WTC11 (cell line): ENCODE data around the gene SHISA9. TPM values are rescaled to one million over a fixed set of nuclear protein-coding genes. Genes with fewer than 3 reads are reported as not detected.

Source experiments
- ATAC-seq: fragments of 200-7000 bp; cut with Tn5 transposase; 2 replicates; pipeline ENCODE4 v1.10.0; 2021; ENCODE audit warnings: mild to moderate bottlenecking, moderate library complexity
- CTCF ChIA-PET: fragments of 300-600 bp; sonication (Branson Sonifier 250); formaldehyde crosslinking; loops from one replicate; lab custom pipeline; 2021; ENCODE audit warnings: antibody characterized with exemption; lab: Charles Lee
- POLR2A ChIA-PET: fragments of 350-600 bp; sonication (Branson Sonifier 250); formaldehyde crosslinking; loops from one replicate; lab custom pipeline; 2021; ENCODE audit warnings: antibody characterized with exemption; lab: Charles Lee
- DNase-seq: peaks from one replicate; pipeline ENCODE4 v3.0.0; 2021; ENCODE audit warnings: low spot score
- H3K27ac Mint-ChIP-seq: 2 replicates; pipeline ENCODE4 v1.8.0; 2021; ENCODE audit warnings: mixed read lengths
- H3K27me3 Mint-ChIP-seq: 2 replicates; pipeline ENCODE4 v1.8.0; 2021; ENCODE audit warnings: low read depth, mild to moderate bottlenecking, moderate library complexity, mixed read lengths
- H3K36me3 Mint-ChIP-seq: 2 replicates; pipeline ENCODE4 v1.8.0; 2021; ENCODE audit warnings: mixed read lengths
- H3K4me1 Mint-ChIP-seq: 2 replicates; pipeline ENCODE4 v1.8.0; 2022; ENCODE audit warnings: mixed read lengths
- H3K4me3 Mint-ChIP-seq: 2 replicates; pipeline ENCODE4 v1.8.0; 2021; ENCODE audit warnings: mild to moderate bottlenecking, moderate library complexity, mixed read lengths
- H3K9me3 Mint-ChIP-seq: 2 replicates; pipeline ENCODE4 v1.8.0; 2021; ENCODE audit warnings: mixed read lengths
- AFF4 ChIP-seq: sonication (generic); formaldehyde crosslinking; IDR thresholded peaks from 2 replicates; pipeline ENCODE4 v1.8.1; 2023; ENCODE audit warnings: mild to moderate bottlenecking, missing genetic modification reagents, borderline replicate concordance
- ATF2 ChIP-seq: sonication (generic); formaldehyde crosslinking; IDR thresholded peaks from 2 replicates; pipeline ENCODE4 v1.8.1; 2022; ENCODE audit warnings: low read depth, missing genetic modification reagents, borderline replicate concordance
- CDX4 ChIP-seq: fragments of 250-450 bp; sonication (Bioruptor Pico); IDR thresholded peaks from 2 replicates; pipeline ENCODE4 v1.9.0; 2021; ENCODE audit warnings: moderate library complexity, mild to moderate bottlenecking, inconsistent platforms, borderline replicate concordance
- CREM ChIP-seq: sonication (generic); formaldehyde crosslinking; IDR thresholded peaks from 2 replicates; pipeline ENCODE4 v1.8.1; 2022; ENCODE audit warnings: mild to moderate bottlenecking, missing genetic modification reagents, moderate library complexity
- CTCF ChIP-seq: fragments of 200-600 bp; IDR thresholded peaks from 2 replicates; pipeline ENCODE4 v1.8.0; 2022; ENCODE audit warnings: antibody characterized with exemption
- ESRRA ChIP-seq: sonication (generic); formaldehyde crosslinking; IDR thresholded peaks from 2 replicates; pipeline ENCODE4 v1.8.1; 2022; ENCODE audit warnings: mild to moderate bottlenecking, missing genetic modification reagents, borderline replicate concordance
- ETV6 ChIP-seq: sonication (generic); formaldehyde crosslinking; IDR thresholded peaks from 2 replicates; pipeline ENCODE4 v1.8.1; 2022; ENCODE audit warnings: mild to moderate bottlenecking, missing genetic modification reagents
- FOXJ3 ChIP-seq: sonication (generic); formaldehyde crosslinking; IDR thresholded peaks from 2 replicates; pipeline ENCODE4 v1.9.0; 2021; ENCODE audit warnings: missing genetic modification reagents, mild to moderate bottlenecking, borderline replicate concordance
- FOXK1 ChIP-seq: sonication (generic); formaldehyde crosslinking; IDR thresholded peaks from 2 replicates; pipeline ENCODE4 v1.8.0; 2022; ENCODE audit warnings: mild to moderate bottlenecking, moderate library complexity, missing genetic modification reagents
- MAX ChIP-seq: sonication (generic); formaldehyde crosslinking; IDR thresholded peaks from 2 replicates; pipeline ENCODE4 v1.8.0; 2022; ENCODE audit warnings: mild to moderate bottlenecking, missing genetic modification reagents
- PRDM15 ChIP-seq: sonication (generic); formaldehyde crosslinking; IDR thresholded peaks from 2 replicates; pipeline ENCODE4 v1.8.0; 2022; ENCODE audit warnings: missing genetic modification reagents
- SMAD3 ChIP-seq: sonication (generic); formaldehyde crosslinking; IDR thresholded peaks from 2 replicates; pipeline ENCODE4 v1.8.0; 2022; ENCODE audit warnings: missing genetic modification reagents, mild to moderate bottlenecking, borderline replicate concordance
- USF1 ChIP-seq: sonication (generic); formaldehyde crosslinking; IDR thresholded peaks from 2 replicates; pipeline ENCODE4 v1.8.0; 2022; ENCODE audit warnings: mild to moderate bottlenecking, missing genetic modification reagents
- ZNF317 ChIP-seq: sonication (generic); formaldehyde crosslinking; IDR thresholded peaks from 2 replicates; pipeline ENCODE4 v1.8.1; 2023; ENCODE audit warnings: low read depth, mild to moderate bottlenecking, moderate library complexity, missing genetic modification reagents, borderline replicate concordance
- ZNF532 ChIP-seq: fragments of 250-450 bp; sonication (Bioruptor Pico); IDR thresholded peaks from 2 replicates; pipeline ENCODE4 v1.9.0; 2021; ENCODE audit warnings: mild to moderate bottlenecking, borderline replicate concordance
- ZNF671 ChIP-seq: fragments of 250-450 bp; sonication (Bioruptor Pico); IDR thresholded peaks from 2 replicates; pipeline ENCODE4 v1.8.0; 2021; ENCODE audit warnings: mild to moderate bottlenecking
- total RNA-seq: library from RNA; stranded (reverse); gene quantifications from 3 replicates; pipeline ENCODE4 v1.2.3, GENCODE V29; 2021

Gene SHISA9
- total RNA-seq, 1 experiment from 2014 or later, result 37.5 TPM

GRCh38 chr16:13080531-13080930 is 179.1 kb downstream of the SHISA9 start:
- H3K9me3 Mint-ChIP-seq, result 0 out of 2 replicates have a peak, but pooled peaks cover 6% of the 10 kb centered on the region
- DNase-seq (no peak), ATAC-seq (no peak)
- TF ChIP-seq ATF2, result no peak
- TF ChIP-seq CREM (CRISPR knock-in tag), result no peak
- TF ChIP-seq ZNF671, result no peak
- TF ChIP-seq PRDM15 (CRISPR knock-in tag), result no peak
- TF ChIP-seq ETV6 (CRISPR knock-in tag), result no peak
- no peak for TF ChIP-seq USF1 (CRISPR knock-in tag)
- no peak for TF ChIP-seq AFF4 (CRISPR knock-in tag)
- TF ChIP-seq CTCF, result no peak
- TF ChIP-seq ZNF532 (CRISPR knock-in tag), result no peak
- no peak for TF ChIP-seq FOXJ3 (CRISPR knock-in tag)
- TF ChIP-seq ZNF317 (CRISPR knock-in tag), result no peak
- TF ChIP-seq MAX (CRISPR knock-in tag), result no peak
- TF ChIP-seq ESRRA (CRISPR knock-in tag), result no peak
- no peak for TF ChIP-seq SMAD3 (CRISPR knock-in tag)
- TF ChIP-seq CDX4 (CRISPR knock-in tag), result no peak
- TF ChIP-seq FOXK1, result no peak
- H3K36me3 Mint-ChIP-seq, result no peaks in the 10 kb centered on the region
- CTCF ChIA-PET, result no interaction called here
- H3K27ac Mint-ChIP-seq, result no peak overlapping the region
- POLR2A ChIA-PET, result no interaction called here
- no peak overlapping the region for H3K4me3 Mint-ChIP-seq
- H3K27me3 Mint-ChIP-seq, result no peaks in the 10 kb centered on the region
- H3K4me1 Mint-ChIP-seq, result peaks cover 30% of the 10 kb centered on the region
